Panc1 (cell line): Measurements from ENCODE around the gene ASAP2. TPM values are rescaled to one million over a fixed set of nuclear protein-coding genes. Genes with fewer than 3 reads are reported as not detected.
A peak's percentile ranks its signal among the peaks of the same experiment; 100 is the strongest.

Source experiments
- ATAC-seq: fragments of 200-7000 bp; cut with Tn5 transposase; 2 replicates; pipeline ENCODE4 v1.9.1; 2020; ENCODE audit warnings: mild to moderate bottlenecking, moderate library complexity
- BruUV-seq: library from RNA; stranded (reverse); fragments of 400-500 nt; replicated peaks from 2 replicates; lab custom pipeline; 2021; lab: Mats Ljungman, UMichigan
- CTCF ChIA-PET: fragments of 300-600 bp; sonication (Branson Sonifier 250); formaldehyde crosslinking; loops from one replicate; lab custom pipeline; 2022; ENCODE audit warnings: antibody characterized with exemption; lab: Charles Lee
- POLR2A ChIA-PET: fragments of 300-600 bp; sonication (Branson Sonifier 250); formaldehyde crosslinking; loops from one replicate; lab custom pipeline; 2022; ENCODE audit warnings: antibody characterized with exemption; lab: Charles Lee
- DNase-seq: peaks from one replicate; pipeline ENCODE4 v3.0.0-alpha.2; 2010; ENCODE audit warnings: low read depth, low spot score
- H3K27ac ChIP-seq: 2 replicates; pipeline ENCODE4 v1.5.1; 2011; ENCODE audit warnings: mild to moderate bottlenecking, low read length, inconsistent platforms
- H3K27me3 ChIP-seq: fragments of 200-500 bp; sonication (Bioruptor generic); 2 replicates; pipeline ENCODE4 v1.6.0; 2014; ENCODE audit warnings: low read length, inconsistent platforms; ENCODE audit not compliant: control insufficient read depth, insufficient read depth
- H3K36me3 ChIP-seq: fragments of 200-500 bp; sonication (Bioruptor generic); 2 replicates; pipeline ENCODE4 v1.5.1; 2014; ENCODE audit warnings: inconsistent platforms, mild to moderate bottlenecking, low read length, moderate library complexity; ENCODE audit not compliant: control insufficient read depth, insufficient read depth
- H3K4me1 ChIP-seq: 2 replicates; pipeline ENCODE4 v1.5.1; 2011; ENCODE audit warnings: inconsistent platforms, mild to moderate bottlenecking, low read length, moderate library complexity; ENCODE audit not compliant: control insufficient read depth, insufficient read depth
- H3K4me3 ChIP-seq, 2 experiments: 2 replicates each; pipeline ENCODE4 v1.5.1; 2011 to 2012; ENCODE audit warnings: low read depth in 2 of 2, low read length in 2 of 2, mild to moderate bottlenecking in 2 of 2, inconsistent platforms in 1 of 2, moderate library complexity in 1 of 2
- H3K9me3 ChIP-seq: fragments of 200-500 bp; sonication (Bioruptor generic); 2 replicates; pipeline ENCODE4 v1.5.1; 2014; ENCODE audit warnings: low read depth, mild to moderate bottlenecking, inconsistent platforms, low read length, moderate library complexity; ENCODE audit not compliant: control insufficient read depth, insufficient read depth
- POLR2AphosphoS5 ChIP-seq: IDR thresholded peaks from 2 replicates; pipeline ENCODE4 v1.6.1; 2012; ENCODE audit warnings: mild to moderate bottlenecking, low read depth, low read length, moderate library complexity
- SIN3A ChIP-seq: IDR thresholded peaks from 2 replicates; pipeline ENCODE4 v1.6.1; 2012; ENCODE audit warnings: low read depth, mild to moderate bottlenecking, low read length, moderate library complexity, borderline replicate concordance; ENCODE audit not compliant: insufficient read depth
- TCF7L2 ChIP-seq: IDR thresholded peaks from 2 replicates; pipeline ENCODE4 v1.6.1; 2011; ENCODE audit warnings: mild to moderate bottlenecking, low read depth, low read length, inconsistent platforms
- in situ Hi-C: cut with HindIII; loops from 2 replicates; pipeline ENCODE4 v1.10.0; 2016; ENCODE audit warnings: low sequenced_read_pairs, low pct_unique_long_range_greater_than_20kb
- intact Hi-C: fragments of 100-400 bp; cut with micrococcal nuclease; formaldehyde crosslinking; loops from one replicate; pipeline ENCODE4 v1.10.0; 2022; ENCODE audit not compliant: unreplicated experiment
- total RNA-seq: library from RNA; stranded (reverse); gene quantifications from one replicate; pipeline ENCODE4 v1.2.1, GENCODE V29; 2021; ENCODE audit not compliant: unreplicated experiment
- TF ChIP-seq, protein P1 (sequence below), 2 experiments: IDR thresholded peaks; 2 replicates each; pipeline ENCODE4 v1.6.1; 2011 to 2012; ENCODE audit warnings: low read depth in 2 of 2, control low read depth in 1 of 2, low read length in 1 of 2, mild to moderate bottlenecking in 1 of 2, moderate library complexity in 1 of 2; ENCODE audit not compliant: insufficient read depth in 1 of 2
- TF ChIP-seq, protein P2 (sequence below): fragments of 450-650 bp; IDR thresholded peaks from 2 replicates; pipeline ENCODE4 v1.5.1; 2017; ENCODE audit warnings: mild to moderate bottlenecking

Gene ASAP2
- total RNA-seq, 1 experiment from 2014 or later = 107 TPM

DNA sequence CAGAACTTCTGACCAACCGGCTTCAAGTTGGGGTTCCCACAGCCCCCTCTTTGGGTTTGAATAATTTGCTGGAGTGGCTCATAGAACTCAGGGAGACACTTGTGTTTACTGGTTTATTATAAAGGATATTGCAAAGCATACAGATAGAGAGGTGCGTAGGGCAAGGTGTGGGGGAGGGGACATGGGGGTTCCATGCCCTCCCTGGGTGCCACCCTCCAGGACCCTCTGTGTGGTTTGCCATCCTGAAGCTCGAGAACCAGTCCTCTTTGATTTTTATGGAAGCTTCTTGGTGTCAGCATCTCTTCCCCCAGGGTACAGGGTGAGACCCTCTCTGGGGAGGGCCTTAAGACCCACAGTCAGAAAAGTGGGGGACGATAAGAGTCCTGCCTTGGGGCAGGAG is 177.9 kb downstream of the ASAP2 start:
- intact Hi-C loops = no loop called here

DNA sequence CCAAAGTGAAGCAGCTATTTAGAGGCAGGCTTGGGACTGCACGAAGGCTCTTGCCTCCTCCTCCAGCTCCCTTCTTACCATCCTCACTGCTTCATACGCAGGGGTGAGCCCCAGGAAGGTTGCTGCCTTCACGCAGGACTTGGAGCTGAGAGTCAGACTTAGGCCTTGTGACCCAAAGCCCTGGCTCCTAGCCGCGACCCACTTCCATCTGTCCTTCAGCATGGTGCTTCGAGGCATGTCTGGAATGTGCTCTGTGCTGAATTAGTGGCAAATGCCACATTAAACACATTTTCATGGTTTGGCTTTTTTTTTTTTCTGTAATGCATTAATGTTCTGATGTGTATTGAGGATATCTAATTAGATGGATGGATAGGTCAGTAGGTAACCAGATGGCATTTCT is 179.2 kb downstream of the ASAP2 start:
- in situ Hi-C loops = no loop called here

More for the DNA sequence above, 177.9 kb downstream of the ASAP2 start:
- no peak for ATAC-seq
- Histone ChIP-seq H3K27ac (no peak overlapping the region), H3K36me3 (peaks cover 11% of the 10 kb centered on the region), H3K27me3 (no peaks in the 10 kb centered on the region), H3K4me1 (peaks cover 18% of the 10 kb centered on the region), H3K9me3 (no peaks in the 10 kb centered on the region), H3K4me3 (no peak overlapping the region)
- CTCF ChIA-PET = no interaction called here
- BruUV-seq = no TSS peak
- POLR2A ChIA-PET = no interaction called here
- in situ Hi-C loops = no loop called here
- TF ChIP-seq, protein P1, sequence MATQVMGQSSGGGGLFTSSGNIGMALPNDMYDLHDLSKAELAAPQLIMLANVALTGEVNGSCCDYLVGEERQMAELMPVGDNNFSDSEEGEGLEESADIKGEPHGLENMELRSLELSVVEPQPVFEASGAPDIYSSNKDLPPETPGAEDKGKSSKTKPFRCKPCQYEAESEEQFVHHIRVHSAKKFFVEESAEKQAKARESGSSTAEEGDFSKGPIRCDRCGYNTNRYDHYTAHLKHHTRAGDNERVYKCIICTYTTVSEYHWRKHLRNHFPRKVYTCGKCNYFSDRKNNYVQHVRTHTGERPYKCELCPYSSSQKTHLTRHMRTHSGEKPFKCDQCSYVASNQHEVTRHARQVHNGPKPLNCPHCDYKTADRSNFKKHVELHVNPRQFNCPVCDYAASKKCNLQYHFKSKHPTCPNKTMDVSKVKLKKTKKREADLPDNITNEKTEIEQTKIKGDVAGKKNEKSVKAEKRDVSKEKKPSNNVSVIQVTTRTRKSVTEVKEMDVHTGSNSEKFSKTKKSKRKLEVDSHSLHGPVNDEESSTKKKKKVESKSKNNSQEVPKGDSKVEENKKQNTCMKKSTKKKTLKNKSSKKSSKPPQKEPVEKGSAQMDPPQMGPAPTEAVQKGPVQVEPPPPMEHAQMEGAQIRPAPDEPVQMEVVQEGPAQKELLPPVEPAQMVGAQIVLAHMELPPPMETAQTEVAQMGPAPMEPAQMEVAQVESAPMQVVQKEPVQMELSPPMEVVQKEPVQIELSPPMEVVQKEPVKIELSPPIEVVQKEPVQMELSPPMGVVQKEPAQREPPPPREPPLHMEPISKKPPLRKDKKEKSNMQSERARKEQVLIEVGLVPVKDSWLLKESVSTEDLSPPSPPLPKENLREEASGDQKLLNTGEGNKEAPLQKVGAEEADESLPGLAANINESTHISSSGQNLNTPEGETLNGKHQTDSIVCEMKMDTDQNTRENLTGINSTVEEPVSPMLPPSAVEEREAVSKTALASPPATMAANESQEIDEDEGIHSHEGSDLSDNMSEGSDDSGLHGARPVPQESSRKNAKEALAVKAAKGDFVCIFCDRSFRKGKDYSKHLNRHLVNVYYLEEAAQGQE (IDR thresholded peaks at IDR 0.05; ENCODE audit: insufficient read depth in 1 of 2, low read depth in 2 of 2, low read length in 1 of 2) = no peak
- TF ChIP-seq, protein P2, sequence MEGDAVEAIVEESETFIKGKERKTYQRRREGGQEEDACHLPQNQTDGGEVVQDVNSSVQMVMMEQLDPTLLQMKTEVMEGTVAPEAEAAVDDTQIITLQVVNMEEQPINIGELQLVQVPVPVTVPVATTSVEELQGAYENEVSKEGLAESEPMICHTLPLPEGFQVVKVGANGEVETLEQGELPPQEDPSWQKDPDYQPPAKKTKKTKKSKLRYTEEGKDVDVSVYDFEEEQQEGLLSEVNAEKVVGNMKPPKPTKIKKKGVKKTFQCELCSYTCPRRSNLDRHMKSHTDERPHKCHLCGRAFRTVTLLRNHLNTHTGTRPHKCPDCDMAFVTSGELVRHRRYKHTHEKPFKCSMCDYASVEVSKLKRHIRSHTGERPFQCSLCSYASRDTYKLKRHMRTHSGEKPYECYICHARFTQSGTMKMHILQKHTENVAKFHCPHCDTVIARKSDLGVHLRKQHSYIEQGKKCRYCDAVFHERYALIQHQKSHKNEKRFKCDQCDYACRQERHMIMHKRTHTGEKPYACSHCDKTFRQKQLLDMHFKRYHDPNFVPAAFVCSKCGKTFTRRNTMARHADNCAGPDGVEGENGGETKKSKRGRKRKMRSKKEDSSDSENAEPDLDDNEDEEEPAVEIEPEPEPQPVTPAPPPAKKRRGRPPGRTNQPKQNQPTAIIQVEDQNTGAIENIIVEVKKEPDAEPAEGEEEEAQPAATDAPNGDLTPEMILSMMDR = no peak
- no peak for TF ChIP-seq SIN3A
- TF ChIP-seq TCF7L2 = no peak
- no peak for TF ChIP-seq POLR2AphosphoS5
- no peak for DNase-seq

More for the DNA sequence above, 179.2 kb downstream of the ASAP2 start:
- Histone ChIP-seq H3K36me3 (peaks cover 19% of the 10 kb centered on the region), H3K4me3 (no peak overlapping the region), H3K9me3 (no peaks in the 10 kb centered on the region), H3K27ac (peak overlapping the region; percentile 42; the same call in 1 of the 2 replicates), H3K27me3 (no peaks in the 10 kb centered on the region), H3K4me1 (peaks cover 8% of the 10 kb centered on the region)
- BruUV-seq = no TSS peak
- TF ChIP-seq POLR2AphosphoS5 (no peak), SIN3A (no peak), TCF7L2 (no peak)
- TF ChIP-seq, protein P2 = no peak
- TF ChIP-seq, protein P1 (IDR thresholded peaks at IDR 0.05; ENCODE audit: insufficient read depth in 1 of 2, low read depth in 2 of 2, low read length in 1 of 2) = no peak
- intact Hi-C loops = no loop called here
- POLR2A ChIA-PET = no interaction called here
- ATAC-seq (no peak), DNase-seq (no peak)
- CTCF ChIA-PET = no interaction called here
